PC-3 (cell line): ENCODE results near the gene FYTTD1.

ENCODE experiments used
- EZH2phosphoT487 ChIP-seq: fragments of 300-600 bp; sonication (generic); IDR thresholded peaks from 2 replicates; pipeline ENCODE4 v1.6.1; 2018; ENCODE audit warnings: mild to moderate bottlenecking, antibody characterized with exemption, low read length, borderline replicate concordance
- TF ChIP-seq, protein P1 (sequence below): fragments of 300-600 bp; sonication (generic); conservative IDR thresholded peaks from 2 replicates; pipeline ENCODE4 v1.5.1; 2017; ENCODE audit warnings: antibody characterized with exemption, low read depth, mild to moderate bottlenecking, low read length

DNA sequence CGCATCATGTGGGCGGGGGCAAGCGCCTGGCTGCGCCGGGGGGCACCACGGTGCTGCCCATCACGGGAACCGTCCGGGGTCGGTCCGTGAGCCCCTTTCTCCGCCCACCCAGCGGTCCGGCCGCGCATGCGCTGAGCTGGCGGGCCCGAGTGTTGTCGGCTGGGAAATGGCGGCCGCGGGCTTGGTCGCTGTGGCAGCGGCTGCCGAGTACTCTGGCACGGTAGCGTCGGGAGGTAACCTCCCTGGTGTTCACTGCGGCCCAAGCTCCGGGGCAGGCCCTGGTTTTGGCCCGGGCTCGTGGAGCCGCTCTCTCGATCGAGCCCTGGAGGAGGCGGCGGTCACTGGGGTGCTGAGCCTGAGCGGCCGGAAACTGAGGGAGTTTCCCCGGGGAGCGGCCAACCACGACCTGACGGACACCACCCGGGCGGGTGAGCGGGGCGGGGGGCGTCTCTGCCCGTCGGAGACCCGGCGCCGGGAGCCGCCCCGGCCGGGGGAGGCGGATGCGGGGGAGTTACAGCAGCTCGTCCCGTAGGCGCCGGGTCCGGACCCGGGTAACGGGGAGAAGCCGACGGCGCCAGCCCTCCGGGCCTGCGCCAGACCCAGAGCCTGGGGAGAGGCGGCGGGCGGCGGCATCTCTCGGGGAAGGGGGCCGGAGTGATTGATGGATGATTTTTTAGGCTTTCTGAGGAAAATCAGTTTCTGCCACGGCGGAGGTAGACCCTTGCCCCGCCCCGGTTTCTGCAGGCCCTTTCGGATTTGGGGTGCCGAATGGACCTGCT is 41.6 kb downstream of the FYTTD1 start, which contains the start of gene LRCH3:
- TF ChIP-seq, protein P1, sequence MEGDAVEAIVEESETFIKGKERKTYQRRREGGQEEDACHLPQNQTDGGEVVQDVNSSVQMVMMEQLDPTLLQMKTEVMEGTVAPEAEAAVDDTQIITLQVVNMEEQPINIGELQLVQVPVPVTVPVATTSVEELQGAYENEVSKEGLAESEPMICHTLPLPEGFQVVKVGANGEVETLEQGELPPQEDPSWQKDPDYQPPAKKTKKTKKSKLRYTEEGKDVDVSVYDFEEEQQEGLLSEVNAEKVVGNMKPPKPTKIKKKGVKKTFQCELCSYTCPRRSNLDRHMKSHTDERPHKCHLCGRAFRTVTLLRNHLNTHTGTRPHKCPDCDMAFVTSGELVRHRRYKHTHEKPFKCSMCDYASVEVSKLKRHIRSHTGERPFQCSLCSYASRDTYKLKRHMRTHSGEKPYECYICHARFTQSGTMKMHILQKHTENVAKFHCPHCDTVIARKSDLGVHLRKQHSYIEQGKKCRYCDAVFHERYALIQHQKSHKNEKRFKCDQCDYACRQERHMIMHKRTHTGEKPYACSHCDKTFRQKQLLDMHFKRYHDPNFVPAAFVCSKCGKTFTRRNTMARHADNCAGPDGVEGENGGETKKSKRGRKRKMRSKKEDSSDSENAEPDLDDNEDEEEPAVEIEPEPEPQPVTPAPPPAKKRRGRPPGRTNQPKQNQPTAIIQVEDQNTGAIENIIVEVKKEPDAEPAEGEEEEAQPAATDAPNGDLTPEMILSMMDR = no peak
- no peak for TF ChIP-seq EZH2phosphoT487
